ENCODE measurements around the gene LASP1NB. TPM values are rescaled to one million over a fixed set of nuclear protein-coding genes. Genes with fewer than 3 reads are reported as not detected.
"Not testable (repeated sequence)": the region's sequence is repeated elsewhere in the genome, so short reads cannot be mapped to it uniquely, and the experiment has no call there.

LASP1NB gene

GRCh38 chr17:38970804-38971203, 45.4 kb downstream of the LASP1NB start:
- Mint-ChIP-seq H3K9me3 (no peaks in the 10 kb centered on the region), H3K27ac (no peak overlapping the region), H3K27me3 (peaks cover 2% of the 10 kb centered on the region), H3K4me1 (peaks cover 10% of the 10 kb centered on the region), H3K36me3 (ENCODE audit: low read depth) (no peaks in the 10 kb centered on the region), H3K4me3 (no peak overlapping the region)
- ATAC-seq (ENCODE audit: low read depth) (no peak), DNase-seq (no peak)
- ChIA-PET POLR2A (interaction anchor here (0.7 kb wide), 1 partner anchor 117 kb away, joined by 3 read pairs; the partner anchor contains the start of gene RPL23), CTCF (no interaction called here)
- TF ChIP-seq CTCF (IDR thresholded peaks at IDR 0.05), result no peak
- intact Hi-C loops (cut with micrococcal nuclease), result no loop called here

- DNase-seq; ATAC-seq (ENCODE audit: low read depth); H3K9me3 Mint-ChIP-seq; H3K27ac Mint-ChIP-seq; H3K36me3 Mint-ChIP-seq (ENCODE audit: low read depth); H3K4me3 Mint-ChIP-seq; H3K4me1 Mint-ChIP-seq; CTCF ChIA-PET; H3K27me3 Mint-ChIP-seq; intact Hi-C loops (cut with micrococcal nuclease): not testable (repeated sequence)
- POLR2A ChIA-PET, result interaction anchor here (1.0 kb wide), 1 partner anchor 122 kb away, joined by 4 read pairs; no protein-coding TSS in a partner anchor
Measured at GRCh38 chr17:38976187-38976551, 50.8 kb downstream of the LASP1NB start.

DNA sequence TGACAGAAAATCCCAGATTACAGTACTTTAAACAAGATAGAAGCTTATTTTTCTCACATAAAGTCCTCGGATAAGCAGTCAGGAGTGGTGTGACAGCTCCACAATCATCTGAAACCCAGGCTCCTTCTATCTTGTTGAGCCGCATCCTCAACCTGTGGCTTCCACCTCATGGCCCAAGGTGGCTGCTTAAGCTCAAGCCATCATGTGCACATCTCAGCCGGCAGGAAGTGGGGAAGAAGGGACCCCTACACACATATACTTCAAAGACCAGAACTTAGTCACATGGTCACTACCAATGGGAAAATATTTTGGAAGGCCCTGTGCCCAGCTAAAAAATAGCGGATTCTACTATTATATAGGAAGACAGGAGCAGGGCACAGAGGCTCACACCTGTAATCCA, 52.8 kb downstream of the LASP1NB start:
- ChIA-PET CTCF (interaction anchor here (1.4 kb wide), 1 partner anchor 174 kb away, joined by 6 read pairs; no protein-coding TSS in a partner anchor), POLR2A (no interaction called here)
- no peaks in the 10 kb centered on the region for H3K4me1 Mint-ChIP-seq
- H3K4me3 Mint-ChIP-seq, result no peak overlapping the region
- H3K9me3 Mint-ChIP-seq, result no peaks in the 10 kb centered on the region
- peaks cover 11% of the 10 kb centered on the region for H3K27me3 Mint-ChIP-seq
- intact Hi-C loops (cut with micrococcal nuclease), result no loop called here
- H3K36me3 Mint-ChIP-seq (ENCODE audit: low read depth), result no peaks in the 10 kb centered on the region
- TF ChIP-seq CTCF (IDR thresholded peaks at IDR 0.05), result no peak
- DNase-seq (no peak), ATAC-seq (ENCODE audit: low read depth) (no peak)
- no peak overlapping the region for H3K27ac Mint-ChIP-seq

Other genes with a start within 250 kb of the LASP1NB start
- gene MLLT6, start 220.3 kb upstream of the LASP1NB start, total RNA-seq, result 166 and 192 TPM in 2 replicates
- gene CISD3, start 195.3 kb upstream of the LASP1NB start, total RNA-seq, result 11.2 and 12.1 TPM in 2 replicates
- gene PCGF2, start 177.3 kb upstream of the LASP1NB start, total RNA-seq, result not detected in 2 replicates
- gene PSMB3, start 172.9 kb upstream of the LASP1NB start, total RNA-seq, result 234 and 250 TPM in 2 replicates
- 32.1 and 33.0 TPM in 2 replicates for gene PIP4K2B, start 126.1 kb upstream of the LASP1NB start, total RNA-seq
- 35.6 and 38.3 TPM in 2 replicates for gene CWC25, start 100.3 kb upstream of the LASP1NB start, total RNA-seq
- gene RPL23, start 71.9 kb upstream of the LASP1NB start, total RNA-seq, result 2,652 and 3,293 TPM in 2 replicates
- 117 and 127 TPM in 2 replicates for gene LASP1, start 55.6 kb upstream of the LASP1NB start, total RNA-seq
- not detected in 2 replicates for gene FBXO47, start 41.8 kb downstream of the LASP1NB start, total RNA-seq
- gene PLXDC1, start 226.0 kb downstream of the LASP1NB start, total RNA-seq, result not detected in 2 replicates
- gene ARL5C, start 240.5 kb downstream of the LASP1NB start, total RNA-seq, result not detected in 2 replicates

Measured in activated B cell treated with CpG ODN at 0.5 μM for 24 hours (primary cell).